ENCODE measurements around the gene TRMT61A. TPM values are rescaled to one million over a fixed set of nuclear protein-coding genes. Genes with fewer than 3 reads are reported as not detected.

The TRMT61A gene
- total and polyA plus RNA-seq, 2 donors (not counting 3 experiments of a cell fraction or from before 2014, with no cell fraction given), result 6.8 to 10.6 TPM

DNA sequence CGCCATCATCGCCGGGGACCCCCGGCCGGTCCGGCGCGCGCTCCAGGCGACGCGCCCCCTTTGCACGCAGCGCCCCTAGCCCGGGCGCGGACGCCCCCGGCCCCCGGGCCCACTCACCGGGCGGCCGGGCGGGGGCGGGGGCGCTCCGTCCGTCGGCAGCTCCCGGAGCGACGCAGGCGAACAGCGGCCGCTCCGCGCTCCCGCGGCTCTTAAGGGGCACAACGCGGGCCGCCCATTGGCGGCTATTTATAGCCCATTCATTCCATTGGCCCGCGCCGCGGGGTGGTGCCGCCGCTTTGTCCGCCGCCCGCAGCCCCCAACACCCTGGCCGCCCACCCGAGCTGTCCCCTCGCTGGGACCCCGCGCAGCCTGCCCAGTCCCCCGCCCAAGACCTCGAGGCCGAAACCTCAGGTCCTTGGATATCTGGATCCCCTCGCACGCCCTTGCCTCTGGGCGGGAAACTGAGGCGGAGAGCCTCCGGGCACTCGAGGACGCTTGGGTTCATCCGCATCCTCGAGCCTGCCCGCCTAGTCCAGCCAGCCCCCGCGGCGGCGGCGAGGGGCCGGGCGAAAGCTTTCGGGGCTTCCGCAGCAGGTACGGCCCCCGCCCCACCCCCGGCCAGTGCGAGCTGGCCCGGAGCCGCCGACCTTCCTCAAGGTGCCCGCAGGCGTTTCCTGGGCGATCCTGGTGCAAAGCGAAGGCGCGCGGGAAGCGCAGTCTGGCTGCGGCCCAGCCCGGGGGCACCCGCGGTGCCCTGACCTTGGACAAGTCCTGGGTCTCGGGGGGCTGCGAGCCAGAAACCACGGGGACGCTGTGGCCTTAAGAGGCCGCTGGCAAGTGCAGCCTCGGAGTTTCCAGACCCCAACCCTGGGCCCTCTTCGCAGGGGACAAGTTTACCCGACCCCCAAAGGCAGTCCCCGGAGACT is 6.1 kb upstream of the TRMT61A start, which contains the start of gene CKB:
Gene CKB, minus strand, starts transcription at position 182 of the 926 bp plus-strand sequence. CDS start 337 bp downstream, outside the sequence.
- H3K9ac ChIP-seq (replicated peaks; ENCODE audit: extremely low read depth, insufficient read depth, low read length), result no peak within 1 kb of the TSS
- H3K4me2 ChIP-seq (ENCODE audit: insufficient read depth, low read length), result no peak within 1 kb of the TSS
- peaks cover 19 to 34% of the 10 kb centered on the region in 2 experiments for H3K27me3 ChIP-seq (ENCODE audit: control insufficient read depth in 2 of 2, insufficient read depth in 2 of 2, low read length in 2 of 2)
- dilution Hi-C loops (cut with MboI; ENCODE audit: extremely low pct_ligation_motif_present, low sequenced_read_pairs) (no loop called here), intact Hi-C loops (cut with micrococcal nuclease) (no loop called here)
- DNase-seq (ENCODE audit: low read depth, low spot score) (no peak), FAIRE-seq (peak; percentile 33)
- H3K4me3 ChIP-seq (replicated peaks in 1 of 3; ENCODE audit: insufficient read depth in 1 of 3, low read depth in 1 of 3, low read length in 3 of 3), result peak within 1 kb of the TSS in 1 of 3 experiments; percentile 35
- H3K9me3 ChIP-seq (replicated peaks; ENCODE audit: control insufficient read depth, insufficient read depth, low read length), result no peaks in the 10 kb centered on the region
- BruUV-seq (replicated peaks), result no TSS peak
- TF ChIP-seq JUN (IDR thresholded peaks at IDR 0.05; ENCODE audit: borderline replicate concordance, insufficient read depth, insufficient read length, low read depth) (no peak), MYC (IDR thresholded peaks at IDR 0.05; ENCODE audit: low read depth, low read length) (no peak), EZH2 (IDR thresholded peaks at IDR 0.05; ENCODE audit: borderline replicate concordance, low read depth, low read length, severe bottlenecking) (peak; percentile 91)
- POLR2A ChIA-PET, result interaction anchor here (0.6 kb wide), 1 partner anchor 95 kb away, joined by 3 read pairs; no protein-coding TSS in a partner anchor
- H2AFZ ChIP-seq (ENCODE audit: low read depth, low read length), result no peak within 1 kb of the TSS
- H3K9me1 ChIP-seq (replicated peaks; ENCODE audit: control insufficient read depth, extremely low read depth, insufficient read depth, low read length), result no peaks in the 10 kb centered on the region
- H3K4me1 ChIP-seq (ENCODE audit: control insufficient read depth, extremely low read depth, insufficient read depth, low read length), result peaks cover 14% of the 10 kb centered on the region
- no peak within 1 kb of the TSS for H3K27ac ChIP-seq (ENCODE audit: insufficient read depth, low read depth, low read length)
- H4K20me1 ChIP-seq (replicated peaks; ENCODE audit: control insufficient read depth, extremely low read depth, insufficient read depth, low read length), result no peaks in the 10 kb centered on the region
- H3K36me3 ChIP-seq (ENCODE audit: control insufficient read depth in 2 of 2, extremely low read depth in 1 of 2, insufficient read depth in 2 of 2, low read length in 2 of 2), result no peaks in the 10 kb centered on the region
- CTCF ChIA-PET, result interaction anchor here (8.0 kb wide), 1 partner anchor 24 kb away, joined by 209 read pairs; no protein-coding TSS in a partner anchor
- no peaks in the 10 kb centered on the region for H3K79me2 ChIP-seq (ENCODE audit: control insufficient read depth, insufficient read depth, low read length)

DNA sequence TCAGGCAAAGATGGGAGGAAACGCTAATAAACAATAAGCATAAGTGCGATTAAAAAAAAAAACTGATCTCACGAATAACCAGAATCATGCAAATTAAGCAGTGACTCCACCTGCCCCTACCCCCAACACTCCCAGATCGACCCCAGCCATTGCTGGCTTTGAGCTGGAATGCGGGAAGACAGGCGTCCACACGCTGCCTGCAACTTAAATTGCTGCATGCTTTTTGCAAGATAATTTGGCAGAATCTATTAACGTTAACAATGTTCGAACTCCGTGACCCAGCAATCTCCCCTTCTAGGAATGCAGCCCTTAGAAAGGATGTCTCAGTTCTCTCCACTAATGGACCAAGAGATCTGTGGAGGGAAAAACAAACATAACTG is 5.4 kb upstream of the TRMT61A start:
- ChIA-PET POLR2A (no interaction called here), CTCF (no interaction called here)
- no peaks in the 10 kb centered on the region for H3K79me2 ChIP-seq (ENCODE audit: control insufficient read depth, insufficient read depth, low read length)
- H4K20me1 ChIP-seq (replicated peaks; ENCODE audit: control insufficient read depth, extremely low read depth, insufficient read depth, low read length), result no peaks in the 10 kb centered on the region
- no peak overlapping the region for H3K9ac ChIP-seq (replicated peaks; ENCODE audit: extremely low read depth, insufficient read depth, low read length)
- no peaks in the 10 kb centered on the region for H3K9me3 ChIP-seq (replicated peaks; ENCODE audit: control insufficient read depth, insufficient read depth, low read length)
- H3K4me3 ChIP-seq (replicated peaks in 1 of 3; ENCODE audit: insufficient read depth in 1 of 3, low read depth in 1 of 3, low read length in 3 of 3), result no peak overlapping the region
- dilution Hi-C loops (cut with MboI; ENCODE audit: extremely low pct_ligation_motif_present, low sequenced_read_pairs), result no loop called here
- FAIRE-seq (no peak), DNase-seq (ENCODE audit: low read depth, low spot score) (no peak)
- H3K27ac ChIP-seq (ENCODE audit: insufficient read depth, low read depth, low read length), result no peak overlapping the region
- intact Hi-C loops (cut with micrococcal nuclease), result no loop called here
- no peaks in the 10 kb centered on the region for H3K36me3 ChIP-seq (ENCODE audit: control insufficient read depth in 2 of 2, extremely low read depth in 1 of 2, insufficient read depth in 2 of 2, low read length in 2 of 2)
- no peaks in the 10 kb centered on the region for H3K9me1 ChIP-seq (replicated peaks; ENCODE audit: control insufficient read depth, extremely low read depth, insufficient read depth, low read length)
- no peak overlapping the region for H2AFZ ChIP-seq (ENCODE audit: low read depth, low read length)
- H3K4me2 ChIP-seq (ENCODE audit: insufficient read depth, low read length), result no peak overlapping the region
- H3K27me3 ChIP-seq (ENCODE audit: control insufficient read depth in 2 of 2, insufficient read depth in 2 of 2, low read length in 2 of 2), result peaks cover 19 to 34% of the 10 kb centered on the region in 2 experiments
- TF ChIP-seq EZH2 (IDR thresholded peaks at IDR 0.05; ENCODE audit: borderline replicate concordance, low read depth, low read length, severe bottlenecking) (peak; percentile 42), POLR2AphosphoS5 (IDR thresholded peaks at IDR 0.05; ENCODE audit: insufficient read depth, low read depth, low read length) (no peak), POLR2A (IDR thresholded peaks at IDR 0.05; ENCODE audit: low read depth, low read length) (no peak)
- BruUV-seq (replicated peaks), result no TSS peak
- H3K4me1 ChIP-seq (ENCODE audit: control insufficient read depth, extremely low read depth, insufficient read depth, low read length), result peaks cover 13% of the 10 kb centered on the region
